Neuron (in vitro differentiated cells): ENCODE data around the gene ASTL.
"Not testable (repeated sequence)": the region's sequence is repeated elsewhere in the genome, so short reads cannot be mapped to it uniquely, and the experiment has no call there.

ENCODE experiments used
- H2AFZ ChIP-seq: one replicate; pipeline ENCODE4 v1.6.1; 2013; ENCODE audit warnings: low read depth, mild to moderate bottlenecking, inconsistent platforms, low read length, moderate library complexity
- H3K27me3 ChIP-seq: one replicate; pipeline ENCODE4 v1.6.1; 2013; ENCODE audit warnings: low read length; ENCODE audit not compliant: insufficient read depth
- H3K36me3 ChIP-seq: one replicate; pipeline ENCODE4 v1.6.1; 2013; ENCODE audit warnings: low read length; ENCODE audit not compliant: insufficient read depth
- H3K4me1 ChIP-seq: one replicate; pipeline ENCODE4 v1.6.1; 2013; ENCODE audit warnings: low read length; ENCODE audit not compliant: insufficient read depth
- H3K4me3 ChIP-seq: 2 replicates; pipeline ENCODE4 v1.5.1; 2013; ENCODE audit warnings: mild to moderate bottlenecking, low read length, moderate library complexity
- H3K9me3 ChIP-seq: one replicate; pipeline ENCODE4 v1.6.1; 2013; ENCODE audit warnings: low read length

Gene ASTL

DNA sequence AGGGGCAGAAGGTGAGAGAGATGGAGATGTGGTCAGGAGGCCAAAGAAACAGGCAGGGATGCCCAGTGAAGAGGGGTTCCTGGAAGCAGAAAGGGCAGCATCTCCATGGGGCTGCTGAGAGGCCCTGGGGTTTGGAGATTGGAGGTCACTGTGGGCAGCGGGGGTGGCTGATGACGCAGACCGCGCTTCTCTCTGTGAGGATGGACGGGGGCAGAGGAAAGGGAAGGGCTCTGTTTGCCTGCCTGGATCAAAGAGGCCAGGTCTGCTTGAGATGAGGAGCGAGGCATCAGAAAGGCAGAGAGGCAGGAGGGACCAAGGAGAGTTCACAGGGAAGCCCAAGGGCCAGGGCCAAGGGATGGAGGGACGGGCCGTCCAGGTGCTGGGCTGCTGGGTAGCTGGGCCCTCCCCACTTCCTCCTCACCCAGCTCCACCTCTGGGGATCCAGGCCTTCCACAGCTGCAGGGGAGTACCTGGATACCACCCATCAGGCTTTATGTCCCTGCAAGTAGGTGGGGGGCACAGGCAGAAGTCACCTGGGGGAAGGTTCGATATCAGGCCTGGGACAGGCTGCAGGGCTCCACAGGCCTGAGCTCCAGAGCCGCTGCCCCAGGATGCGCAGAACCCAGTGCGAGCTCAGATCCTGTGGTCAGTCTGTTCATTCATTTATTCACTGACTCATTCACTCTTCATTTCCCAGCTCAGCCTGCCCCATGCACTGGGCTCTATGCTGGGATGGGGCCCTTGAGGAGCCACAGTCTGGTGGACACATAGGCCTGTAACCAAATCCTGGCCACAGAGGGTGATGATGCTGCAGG, 52.6 kb downstream of the ASTL start:
- no peaks in the 10 kb centered on the region for H3K9me3 ChIP-seq
- H3K4me3 ChIP-seq, result no peak overlapping the region
- H3K27me3 ChIP-seq, result peaks cover 4% of the 10 kb centered on the region
- no peak overlapping the region for H2AFZ ChIP-seq
- no peaks in the 10 kb centered on the region for H3K4me1 ChIP-seq
- H3K36me3 ChIP-seq, result no peaks in the 10 kb centered on the region

DNA sequence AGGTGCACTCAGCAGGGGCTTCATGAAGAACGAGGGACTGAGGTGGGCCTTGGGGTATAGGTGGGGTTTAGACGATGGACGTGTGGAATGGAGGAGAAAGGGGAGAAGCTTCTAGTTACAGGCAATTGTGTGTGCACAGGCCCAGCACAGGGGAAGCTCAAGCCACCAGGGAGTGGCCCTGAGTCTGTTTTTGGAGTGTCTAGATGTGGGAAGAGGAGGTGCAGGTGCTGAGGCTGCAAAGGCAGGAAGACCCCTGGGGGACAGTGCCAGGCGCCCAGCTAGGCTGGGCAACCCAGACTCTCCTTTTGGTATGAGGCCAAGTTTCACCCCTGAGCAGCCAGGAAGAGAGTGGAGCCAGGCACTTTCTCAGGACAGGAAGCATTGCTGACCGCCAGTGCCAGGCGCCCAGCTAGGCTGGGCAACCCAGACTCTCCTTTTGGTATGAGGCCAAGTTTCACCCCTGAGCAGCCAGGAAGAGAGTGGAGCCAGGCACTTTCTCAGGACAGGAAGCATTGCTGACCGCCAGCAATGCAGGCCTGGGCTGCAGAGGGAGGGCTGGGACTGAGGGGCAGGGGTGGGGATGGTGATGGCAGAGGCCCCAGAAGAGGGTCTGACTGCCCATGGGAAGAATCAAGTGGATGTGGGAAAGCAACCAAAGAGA, 53.3 kb downstream of the ASTL start:
- H3K4me1 ChIP-seq, H3K36me3 ChIP-seq, H3K9me3 ChIP-seq, H2AFZ ChIP-seq, H3K27me3 ChIP-seq, H3K4me3 ChIP-seq: not testable (repeated sequence)

DNA sequence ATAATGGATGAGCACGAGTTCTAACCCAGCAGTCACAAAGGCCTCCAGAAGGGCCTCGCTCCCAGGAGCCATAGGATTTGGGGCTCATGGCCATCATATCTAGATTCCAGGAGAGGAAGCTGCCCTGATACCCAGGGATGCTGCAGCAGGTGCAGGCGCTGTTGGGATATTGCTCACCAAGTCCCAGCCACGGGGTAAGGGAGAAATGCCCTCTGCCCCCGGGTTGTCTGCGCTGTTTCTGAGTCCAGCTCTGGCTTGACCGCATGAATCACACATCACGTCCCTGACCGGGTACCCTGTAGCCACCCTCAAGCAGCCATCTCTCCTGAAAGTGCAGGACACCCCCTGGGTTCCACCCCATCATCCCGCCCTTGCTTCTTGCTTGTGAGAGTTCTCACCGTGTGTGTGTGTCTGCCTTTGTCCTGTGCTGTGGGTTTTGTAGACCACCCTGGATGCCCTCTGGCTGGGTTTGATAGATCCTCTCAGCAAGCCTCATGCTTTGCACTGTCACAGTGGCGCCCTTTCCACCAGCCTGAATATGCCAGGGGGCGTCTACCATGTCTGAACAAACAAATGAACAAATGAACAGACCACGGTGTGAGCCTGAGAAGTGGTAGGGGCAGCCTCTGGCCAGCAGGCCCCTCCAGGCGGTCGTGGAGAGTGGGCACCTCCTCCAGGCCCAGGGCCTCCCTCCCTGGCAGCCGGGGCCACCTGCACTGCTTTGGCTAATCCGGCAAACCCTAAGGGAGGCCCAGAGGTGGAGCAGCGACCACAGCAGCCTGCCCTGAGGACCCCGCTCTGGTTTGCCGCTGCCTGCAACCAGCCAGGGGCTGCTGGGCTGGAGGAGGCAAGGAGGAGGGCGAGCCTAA, 54.1 kb downstream of the ASTL start:
- no peaks in the 10 kb centered on the region for H3K36me3 ChIP-seq
- H2AFZ ChIP-seq, result no peak overlapping the region
- no peaks in the 10 kb centered on the region for H3K9me3 ChIP-seq
- no peaks in the 10 kb centered on the region for H3K4me1 ChIP-seq
- H3K4me3 ChIP-seq, result no peak overlapping the region
- H3K27me3 ChIP-seq, result peaks cover 4% of the 10 kb centered on the region

DNA sequence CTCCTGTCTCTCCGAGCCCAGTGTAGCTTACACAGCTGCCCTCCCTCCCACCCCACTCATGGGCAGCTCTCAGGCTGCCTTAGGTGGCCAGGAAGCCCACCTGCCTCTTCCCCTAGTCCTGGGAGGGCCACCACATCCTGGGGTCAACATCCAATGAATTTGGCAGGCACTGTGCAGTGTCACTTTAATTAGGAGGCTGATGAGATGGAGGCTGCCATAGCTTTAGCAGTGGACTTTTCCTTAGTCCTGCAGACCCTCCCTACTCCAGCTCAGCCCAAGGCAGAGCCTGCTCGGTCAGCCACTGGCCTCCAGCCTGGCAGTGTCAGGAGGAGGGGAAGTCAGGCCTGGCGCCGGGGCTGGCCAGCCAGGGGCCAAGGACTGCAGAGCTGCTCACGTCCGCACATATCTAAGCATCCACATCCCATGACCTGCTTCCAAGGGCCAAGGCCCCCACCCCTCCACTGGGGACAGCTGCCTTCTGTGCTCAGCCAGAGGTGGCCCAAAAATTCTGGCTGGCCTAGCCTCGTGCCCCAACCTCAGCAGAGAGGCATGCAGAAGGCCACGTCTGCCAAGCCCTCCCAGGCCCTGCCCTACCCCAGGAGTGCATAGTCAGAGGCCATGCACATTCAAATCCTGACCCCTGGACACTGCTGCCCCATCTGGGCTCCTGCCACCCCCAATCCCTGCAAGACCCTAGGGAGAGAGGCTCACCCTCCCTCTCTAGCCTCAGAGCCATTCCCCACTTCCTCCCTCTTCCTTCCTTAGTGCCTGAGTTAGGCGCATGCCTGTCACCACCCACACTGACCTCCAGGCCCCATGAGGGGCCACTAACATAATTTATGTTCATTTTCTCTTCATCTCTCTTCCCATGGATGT, 55.0 kb downstream of the ASTL start:
- peaks cover 4% of the 10 kb centered on the region for H3K27me3 ChIP-seq
- H3K36me3 ChIP-seq, result no peaks in the 10 kb centered on the region

DNA sequence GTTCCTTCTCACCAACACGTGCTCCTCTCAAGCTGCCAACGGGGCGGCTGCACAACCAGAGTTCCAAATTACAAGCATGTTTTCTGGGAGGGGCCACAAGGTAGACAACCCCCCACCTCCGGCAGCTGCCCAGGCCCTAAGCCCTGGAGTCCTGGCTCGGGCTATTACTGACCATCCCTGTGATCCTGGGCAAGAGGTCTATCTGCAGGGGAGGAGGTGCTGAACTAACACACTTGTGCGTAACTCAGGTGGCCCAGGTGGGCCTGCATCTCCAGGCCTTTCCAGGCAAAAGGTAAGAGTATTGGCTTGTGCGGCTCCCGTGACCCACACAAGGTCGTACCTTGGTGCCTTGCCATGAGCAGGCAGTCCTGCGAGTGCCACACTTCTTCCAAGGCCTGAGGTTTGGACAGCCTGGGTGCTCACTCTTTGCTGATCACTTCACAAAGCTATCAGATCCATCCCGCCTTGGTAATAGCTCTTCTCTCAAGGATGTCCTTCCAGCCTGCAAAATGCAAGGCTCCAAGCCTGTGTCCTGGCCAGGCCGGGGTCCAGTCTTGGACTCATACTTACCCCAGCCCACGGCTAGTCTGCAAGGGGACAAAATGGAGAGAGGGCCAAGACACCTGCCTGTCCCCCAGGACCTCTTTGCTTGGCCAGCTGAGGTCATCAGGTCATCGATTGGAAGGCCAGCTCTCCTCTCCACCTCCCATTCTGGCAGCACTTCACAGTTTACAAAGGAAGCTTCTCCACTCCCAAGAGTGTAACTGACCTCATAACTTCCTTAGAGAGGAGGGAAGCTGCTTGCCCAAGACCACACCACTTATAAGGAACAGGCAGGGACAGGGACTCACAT, 55.9 kb downstream of the ASTL start:
- H3K27me3 ChIP-seq, result peaks cover 4% of the 10 kb centered on the region
- no peaks in the 10 kb centered on the region for H3K9me3 ChIP-seq
- no peaks in the 10 kb centered on the region for H3K4me1 ChIP-seq
- no peak overlapping the region for H3K4me3 ChIP-seq
- no peaks in the 10 kb centered on the region for H3K36me3 ChIP-seq
- H2AFZ ChIP-seq, result no peak overlapping the region

More for the DNA sequence above, 55.0 kb downstream of the ASTL start:
- H2AFZ ChIP-seq, result no peak overlapping the region
- no peaks in the 10 kb centered on the region for H3K9me3 ChIP-seq
- H3K4me3 ChIP-seq, result no peak overlapping the region
- no peaks in the 10 kb centered on the region for H3K4me1 ChIP-seq

DNA sequence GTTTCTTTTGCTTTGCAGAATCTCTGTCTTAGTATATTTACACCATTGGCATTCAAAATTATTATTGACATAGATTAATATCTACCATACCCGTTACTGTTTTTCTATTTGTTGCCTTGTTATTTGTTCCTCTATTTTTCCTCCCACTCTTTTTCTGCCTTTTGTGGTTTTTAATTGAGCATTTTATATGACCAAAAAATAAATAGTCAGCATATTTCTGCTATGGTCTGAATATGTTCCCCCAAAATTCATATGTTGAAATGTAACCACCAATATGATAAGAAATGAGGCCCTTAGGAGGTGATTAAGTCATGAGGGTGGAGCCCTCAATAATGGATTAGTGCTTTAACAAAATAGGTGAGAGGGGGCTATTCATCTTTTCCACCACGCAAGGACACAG, 57.3 kb downstream of the ASTL start:
- Histone ChIP-seq H3K4me1 (no peaks in the 10 kb centered on the region), H3K9me3 (no peaks in the 10 kb centered on the region), H3K36me3 (no peaks in the 10 kb centered on the region), H3K27me3 (peaks cover 4% of the 10 kb centered on the region), H2AFZ (no peak overlapping the region), H3K4me3 (no peak overlapping the region)

DNA sequence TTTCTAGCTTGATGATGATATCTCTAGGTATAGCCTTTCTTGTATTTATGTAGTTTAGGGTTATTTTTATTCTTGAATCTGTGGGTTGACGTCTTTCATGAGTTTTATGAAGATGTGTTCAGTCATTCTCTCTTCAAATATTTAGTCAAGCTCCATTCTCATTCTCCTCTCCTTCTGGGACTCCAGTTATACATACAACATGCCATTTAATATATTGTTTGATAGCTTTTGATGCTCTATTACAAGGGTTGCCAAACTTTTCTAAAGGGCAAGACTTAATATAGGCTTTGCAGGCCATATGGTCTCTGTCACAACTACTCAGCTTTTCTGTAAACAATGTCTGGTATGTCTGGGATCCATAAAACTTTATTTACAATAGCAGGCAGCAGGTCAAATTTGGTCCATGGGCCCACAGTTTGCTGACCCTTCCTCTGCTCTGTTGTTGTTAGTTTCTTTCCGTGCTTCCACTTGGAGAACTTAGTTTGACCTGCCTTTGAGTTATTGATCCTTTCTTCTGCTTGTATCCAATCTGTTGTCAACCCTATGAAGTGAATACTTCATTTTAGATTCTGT, 63.0 kb downstream of the ASTL start:
- Histone ChIP-seq H3K4me3 (no peak overlapping the region), H3K36me3 (no peaks in the 10 kb centered on the region), H3K4me1 (no peaks in the 10 kb centered on the region), H2AFZ (no peak overlapping the region), H3K27me3 (no peaks in the 10 kb centered on the region), H3K9me3 (no peaks in the 10 kb centered on the region)

DNA sequence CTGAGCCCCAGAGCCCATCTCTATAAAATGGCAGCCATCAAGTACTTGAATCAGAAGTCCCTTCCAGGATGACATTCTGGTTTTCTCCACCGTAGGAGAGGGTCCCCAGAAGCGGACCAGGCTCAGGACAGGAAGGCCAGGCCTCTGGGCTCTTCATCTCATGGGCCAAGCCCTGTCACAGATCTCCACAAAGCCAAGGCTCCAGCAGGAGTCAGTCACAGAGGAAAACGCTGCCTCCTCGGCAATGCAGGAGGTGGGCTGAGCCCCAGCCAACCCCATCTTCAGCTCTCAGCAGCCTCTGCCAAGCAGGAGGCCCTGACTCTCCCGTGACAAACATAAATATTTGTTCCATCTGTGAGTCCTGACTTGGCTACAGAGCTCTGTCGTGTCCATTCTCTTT, 64.1 kb downstream of the ASTL start:
- no peaks in the 10 kb centered on the region for H3K9me3 ChIP-seq
- no peak overlapping the region for H2AFZ ChIP-seq
- H3K4me1 ChIP-seq, result no peaks in the 10 kb centered on the region
- no peaks in the 10 kb centered on the region for H3K36me3 ChIP-seq
- H3K27me3 ChIP-seq, result no peaks in the 10 kb centered on the region
- H3K4me3 ChIP-seq, result no peak overlapping the region

DNA sequence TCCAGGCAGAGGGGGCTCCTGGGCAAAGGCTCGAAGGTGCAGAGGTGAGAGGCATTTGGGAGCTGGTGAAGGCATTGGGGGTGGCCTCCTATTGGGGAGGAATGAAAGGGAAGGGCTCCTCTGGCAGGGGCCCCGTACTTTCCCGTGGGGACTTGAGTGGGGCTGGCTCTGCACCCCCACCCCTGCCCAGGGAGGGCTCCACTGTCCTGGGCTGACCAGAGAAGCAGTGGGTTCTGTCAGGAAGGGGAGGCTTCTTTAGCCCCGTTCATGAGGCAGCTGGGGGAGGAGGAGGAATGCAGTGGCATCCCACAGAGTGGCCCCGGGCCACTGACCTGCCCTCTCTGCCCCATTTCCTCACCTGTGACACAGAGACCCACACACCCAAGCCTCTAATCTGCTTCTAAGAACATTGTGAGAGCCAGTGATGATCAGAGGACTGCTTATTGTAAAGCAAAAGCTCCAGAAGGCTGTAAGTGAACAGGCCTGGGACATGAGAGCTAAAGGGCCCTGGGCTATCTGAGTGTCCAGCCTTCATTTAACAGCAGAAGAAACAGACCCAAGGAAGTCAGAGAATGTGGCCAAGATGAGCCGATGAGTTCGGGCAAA, 65.0 kb downstream of the ASTL start:
- Histone ChIP-seq H2AFZ (no peak overlapping the region), H3K4me3 (no peak overlapping the region), H3K36me3 (no peaks in the 10 kb centered on the region), H3K27me3 (no peaks in the 10 kb centered on the region), H3K9me3 (no peaks in the 10 kb centered on the region), H3K4me1 (no peaks in the 10 kb centered on the region)
